Suppressor macrophage treated with lipopolysaccharide for 4 hours (primary cell): ENCODE data around the gene PHTF1.

Source experiments
- DNase-seq: peaks from one replicate; pipeline ENCODE4 v3.0.0-alpha.2; 2020

PHTF1 gene

DNA sequence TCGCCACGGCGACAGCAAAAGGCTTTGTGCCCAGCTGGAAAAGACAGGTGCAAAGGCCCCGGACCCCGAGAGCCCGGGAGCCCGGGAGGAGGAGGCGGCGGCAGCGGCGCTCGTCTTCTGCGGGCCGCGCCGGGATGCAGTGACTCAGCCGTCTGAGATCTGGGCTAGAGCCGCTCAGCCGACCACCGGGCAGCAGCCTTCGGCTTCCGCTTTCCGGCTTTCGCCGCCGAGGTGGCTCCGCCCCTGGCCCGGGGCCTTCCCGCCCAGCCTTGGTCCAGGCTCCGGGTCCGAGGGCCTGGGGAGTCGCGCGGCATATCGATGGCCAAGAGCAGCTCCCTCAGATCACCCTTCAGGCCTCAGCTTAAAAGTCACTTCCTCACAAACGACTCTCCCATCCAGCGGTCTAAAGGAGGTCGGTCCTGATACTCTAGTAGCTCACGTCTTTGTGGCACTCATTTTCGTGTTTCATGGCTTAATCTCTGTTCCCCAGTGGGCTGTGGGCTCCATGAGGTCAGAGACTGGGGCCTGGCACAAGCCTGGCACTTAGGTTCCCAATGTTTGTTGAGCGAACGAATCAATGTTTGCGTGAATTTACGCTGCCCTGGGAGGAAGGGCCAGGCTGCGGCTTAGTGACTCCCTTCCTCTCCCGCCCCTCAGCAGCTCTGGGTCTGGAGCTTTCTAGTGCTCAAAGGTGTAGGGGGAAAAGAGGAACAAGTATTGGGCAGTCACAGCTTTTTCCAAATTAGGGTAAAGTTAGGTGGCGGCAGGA lies at the start of gene PHTF1:
Gene PHTF1 (minus strand): TSS at position 154 of the 769 bp plus-strand sequence. CDS start 783 bp downstream, outside the sequence.
- DNase-seq, result peak; percentile 88

DNA sequence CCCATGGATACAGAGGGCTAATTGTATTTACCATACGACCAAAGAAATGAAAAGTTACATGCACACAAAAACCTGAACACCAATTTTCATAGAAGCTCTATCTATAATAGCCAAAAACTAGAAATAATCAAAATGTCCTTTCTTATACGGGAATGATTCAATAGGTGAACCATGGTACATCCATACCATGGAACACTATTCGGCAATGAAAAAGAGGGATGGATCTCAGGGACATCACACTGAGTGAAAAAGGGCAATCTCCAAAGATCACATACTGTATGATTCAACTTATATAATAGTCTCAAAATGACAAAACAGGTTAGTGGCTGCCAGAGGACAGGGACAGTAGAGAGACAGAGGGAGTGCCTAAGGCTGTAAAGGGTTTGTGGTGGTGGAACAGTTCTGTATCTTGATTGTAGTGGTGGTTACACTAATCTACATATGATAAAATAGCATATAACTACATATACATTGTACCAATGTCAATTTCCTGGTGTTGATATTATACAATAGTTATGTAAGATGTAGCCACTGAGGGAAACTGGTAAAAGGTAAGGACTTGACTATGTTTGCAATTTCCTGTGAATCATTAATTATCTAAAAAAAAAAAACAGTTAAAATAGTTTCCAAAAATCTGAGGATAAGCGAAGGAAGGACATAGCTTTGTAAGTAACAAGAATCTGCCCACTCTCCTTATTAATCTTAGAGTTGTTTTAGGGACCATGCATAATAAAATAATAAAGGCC lies 49.3 kb upstream of the PHTF1 start:
- DNase-seq, result no peak

DNA sequence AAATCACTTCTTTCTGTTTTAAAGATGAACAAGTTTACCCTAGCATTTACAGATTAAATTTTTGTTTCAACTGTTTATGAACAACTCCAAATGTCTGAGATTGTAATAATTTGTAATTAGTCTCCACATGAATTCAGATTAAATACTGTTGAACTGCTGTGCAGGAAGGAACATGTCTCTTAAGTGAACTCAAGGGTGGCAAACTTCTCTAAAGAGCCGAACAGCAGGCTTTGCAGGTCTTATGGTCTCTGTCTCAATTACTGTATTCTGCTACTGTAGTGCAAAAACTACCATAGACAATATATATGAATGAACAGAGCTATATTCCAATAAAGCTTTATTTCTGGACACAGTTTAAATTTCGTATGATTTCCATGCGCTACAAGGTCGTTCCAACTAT lies 46.4 kb upstream of the PHTF1 start:
- DNase-seq, result no peak

DNA sequence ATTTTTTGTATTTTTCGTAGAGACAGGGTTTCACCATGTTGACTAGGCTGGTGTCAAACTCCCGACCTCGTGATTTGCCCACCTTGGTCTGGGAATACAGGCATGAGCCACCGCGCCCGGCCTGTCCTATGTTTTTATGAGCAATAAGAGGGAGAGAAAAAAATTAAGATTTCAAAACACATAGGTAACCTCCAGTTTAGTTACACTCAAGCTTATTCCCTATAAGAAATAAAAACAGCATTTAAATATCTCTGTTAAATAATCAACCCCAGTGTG lies 45.9 kb upstream of the PHTF1 start:
- no peak for DNase-seq

DNA sequence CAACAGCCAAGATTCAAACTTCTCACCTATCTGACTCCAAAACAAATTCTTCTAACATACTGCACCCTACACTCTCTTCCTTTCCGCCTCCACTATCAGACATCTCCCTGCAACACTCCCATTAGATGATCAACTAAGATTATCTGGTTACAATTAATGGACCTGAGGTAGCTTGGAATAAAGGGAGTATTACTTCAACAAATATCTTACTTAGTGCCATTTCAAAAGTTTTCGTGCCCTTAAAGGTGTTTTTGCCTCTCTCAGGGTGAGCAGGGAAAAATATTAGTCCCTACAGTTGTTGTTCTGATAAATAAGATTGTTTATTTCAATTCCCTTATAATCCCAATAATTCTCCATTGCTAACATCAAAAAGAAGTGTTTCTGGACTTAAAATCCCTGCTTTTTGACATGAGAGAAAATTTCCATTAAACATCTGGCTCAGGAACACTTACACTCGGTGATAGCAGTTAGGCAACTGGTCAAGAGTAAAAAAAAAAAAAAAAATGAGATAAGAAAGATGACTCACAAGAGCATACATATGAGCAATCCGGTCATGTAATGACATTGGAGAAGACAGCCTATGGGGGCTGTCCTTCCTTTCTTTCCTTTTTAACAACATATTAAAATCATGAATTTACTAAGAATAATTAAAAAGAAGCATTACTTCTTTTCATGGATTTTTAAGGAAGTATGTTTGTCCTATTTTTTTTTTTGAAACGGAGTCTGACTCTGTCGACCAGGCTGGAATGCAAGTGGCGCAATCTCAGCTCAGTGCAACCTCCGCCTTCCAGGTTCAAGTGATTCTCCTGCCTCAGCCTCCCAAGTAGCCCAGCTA lies 45.4 kb upstream of the PHTF1 start:
- peak; percentile 66 for DNase-seq

DNA sequence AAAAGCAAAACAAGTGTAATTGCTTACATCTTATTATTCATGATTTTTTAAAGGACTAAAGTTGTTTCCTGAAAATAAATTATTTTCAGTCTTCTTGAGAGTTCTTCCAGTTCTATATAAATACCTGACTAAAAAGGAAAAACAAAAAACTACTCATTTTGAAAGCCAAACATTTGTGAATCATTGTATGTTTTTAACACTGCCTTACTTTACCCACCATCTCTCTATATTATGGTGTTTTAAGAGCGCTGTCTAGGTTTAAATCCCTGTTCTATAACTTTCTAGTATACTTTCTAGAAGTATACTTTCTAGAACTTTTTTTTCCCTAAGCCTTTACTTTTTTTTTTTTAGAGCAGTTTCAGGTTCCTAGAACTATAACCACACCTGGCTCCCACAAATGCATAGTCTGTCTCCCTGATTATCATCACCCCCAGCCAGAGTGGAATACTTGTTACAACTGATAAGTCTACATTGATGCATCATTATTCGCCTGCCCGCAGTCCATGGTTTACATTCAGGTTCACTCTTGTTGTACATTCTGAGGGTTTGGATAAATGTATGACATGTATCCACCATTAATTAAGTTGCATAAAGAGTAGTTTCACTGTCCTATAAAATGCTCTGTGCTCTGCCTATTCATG lies 43.2 kb upstream of the PHTF1 start:
- DNase-seq, result no peak

DNA sequence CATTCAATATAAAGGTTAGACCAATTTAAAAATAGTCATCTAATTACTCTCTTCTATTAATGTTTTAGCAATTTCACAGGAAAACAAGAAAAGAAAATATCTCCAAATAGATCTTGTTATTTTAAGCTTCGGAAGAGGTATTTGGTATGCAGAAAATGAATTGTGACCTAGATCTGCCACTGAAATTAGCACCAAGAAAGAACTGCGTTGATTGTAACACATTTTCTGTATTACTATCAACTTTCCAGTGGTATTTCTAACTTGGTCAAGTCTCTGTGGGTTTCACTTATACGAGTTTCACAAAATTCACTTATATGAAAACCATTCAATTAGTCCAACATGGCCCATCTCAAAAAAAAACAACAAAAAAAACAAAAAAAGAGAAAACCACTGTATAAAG lies 41.2 kb upstream of the PHTF1 start:
- no peak for DNase-seq

DNA sequence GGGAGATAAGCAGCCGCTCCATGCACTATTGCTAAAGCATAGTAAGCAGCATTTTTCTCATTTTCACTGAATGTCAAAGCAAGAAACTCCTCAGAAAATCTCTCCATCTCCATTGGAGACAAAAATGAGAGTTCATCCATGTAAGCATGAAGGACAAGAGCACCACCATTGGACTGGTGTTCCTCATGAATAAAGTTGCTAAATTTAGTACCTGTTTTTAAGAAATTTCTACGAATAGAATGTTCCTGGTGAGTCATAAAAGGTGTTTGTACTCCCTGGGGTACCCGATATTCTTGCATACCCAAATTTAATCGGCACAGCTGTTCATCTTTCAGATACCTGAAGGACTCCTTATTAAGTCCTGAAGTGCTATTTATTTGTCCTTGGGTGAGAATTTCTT lies 38.2 kb upstream of the PHTF1 start:
- DNase-seq, result no peak

DNA sequence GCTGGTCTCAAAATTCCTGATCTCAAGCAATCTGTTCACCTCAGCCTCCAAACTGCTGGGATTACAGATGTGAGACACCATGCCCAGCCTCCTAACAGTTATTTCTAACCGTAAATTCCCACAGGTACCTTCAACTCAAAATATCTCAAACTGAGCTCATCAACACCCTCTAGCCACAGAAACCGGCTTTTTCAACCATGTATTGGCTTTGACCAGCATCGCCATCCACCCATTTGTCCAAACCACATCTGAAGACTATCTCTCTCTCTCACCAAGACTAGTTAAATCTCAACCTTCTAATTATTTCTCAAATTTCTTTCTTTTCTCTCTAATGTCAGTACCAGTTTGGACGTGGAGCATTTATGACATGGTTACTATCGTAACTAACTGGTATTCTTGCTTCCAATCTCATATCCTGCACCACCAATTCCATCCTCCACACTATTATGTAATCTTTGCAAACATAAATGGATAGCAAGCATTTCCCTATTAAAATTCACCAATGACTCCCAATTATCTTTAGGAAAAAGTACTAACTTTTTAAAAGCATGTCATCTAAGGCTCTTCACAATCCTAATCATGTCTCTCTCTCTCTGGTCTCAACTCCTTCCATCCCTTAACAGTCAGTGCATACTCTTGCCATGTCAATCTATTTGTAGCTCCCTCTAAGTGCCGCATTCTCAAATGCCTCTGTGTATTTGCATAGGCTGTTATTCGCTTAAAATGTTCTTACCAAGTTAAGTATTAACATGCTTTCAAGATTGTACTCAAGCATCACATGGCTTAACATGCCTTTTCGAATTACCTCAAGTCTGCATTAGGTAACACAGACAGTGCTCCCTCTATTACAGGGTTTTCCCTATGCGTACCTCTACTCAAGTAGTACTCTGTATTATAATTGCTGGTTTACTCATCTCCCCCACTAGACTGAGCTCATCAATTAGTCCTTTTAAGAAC lies 34.9 kb upstream of the PHTF1 start:
- no peak for DNase-seq

DNA sequence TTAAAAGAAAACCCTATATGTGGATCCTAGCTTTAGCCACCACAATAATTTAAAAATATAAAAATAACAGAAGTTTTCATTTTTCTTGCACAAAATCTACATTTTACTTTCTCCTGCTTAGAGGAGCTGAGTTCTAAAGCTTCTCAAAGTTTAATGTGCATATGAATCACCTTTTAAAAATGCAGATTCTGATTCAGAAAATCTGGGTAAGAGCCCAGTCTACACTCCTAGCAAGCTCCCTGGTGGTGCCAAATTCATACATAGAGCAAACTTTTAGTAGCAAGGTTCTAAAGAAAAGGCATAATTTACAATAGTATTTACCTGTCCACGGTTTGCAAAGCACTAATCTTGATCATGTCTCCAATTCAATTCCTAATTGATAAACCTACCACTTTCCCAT lies 33.7 kb upstream of the PHTF1 start:
- DNase-seq, result no peak

DNA sequence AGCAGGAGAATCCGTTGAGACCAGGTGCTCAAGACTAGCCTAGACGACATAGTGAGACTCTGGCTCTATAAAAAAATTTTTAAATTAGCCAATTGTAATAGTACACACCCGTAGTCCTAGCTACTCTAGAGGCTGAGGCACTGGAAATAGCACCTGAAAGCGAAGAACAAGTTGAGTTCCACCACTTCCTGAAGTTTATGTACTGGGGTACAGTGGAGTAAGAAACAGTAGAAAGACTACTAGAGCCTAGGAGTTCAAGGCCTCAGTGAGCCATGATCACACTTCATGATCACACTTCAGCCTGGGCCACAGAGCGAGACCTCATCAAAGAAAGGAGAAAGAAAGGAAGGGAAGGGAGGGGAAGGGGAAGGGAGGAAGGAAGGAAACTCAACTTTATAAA lies 33.2 kb upstream of the PHTF1 start:
- no peak for DNase-seq

DNA sequence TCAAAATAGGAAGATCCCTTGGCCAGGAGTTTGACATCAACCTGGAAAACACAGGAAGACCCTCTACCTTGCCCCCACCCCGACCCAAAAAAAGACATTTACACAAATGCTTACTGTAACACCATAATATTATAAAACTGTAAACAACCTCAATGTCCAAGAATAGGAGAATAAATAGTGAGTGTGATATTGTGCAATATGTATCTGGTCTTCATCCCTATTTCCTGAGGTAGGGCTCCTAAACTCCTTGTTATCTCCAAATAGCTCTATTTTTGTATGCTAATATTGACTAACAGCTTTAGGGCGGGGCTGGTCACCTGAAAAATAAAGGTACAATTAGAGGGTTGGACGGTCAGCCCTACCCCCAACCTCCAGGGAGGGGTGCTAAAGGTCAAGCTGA lies 29.5 kb upstream of the PHTF1 start:
- no peak for DNase-seq

DNA sequence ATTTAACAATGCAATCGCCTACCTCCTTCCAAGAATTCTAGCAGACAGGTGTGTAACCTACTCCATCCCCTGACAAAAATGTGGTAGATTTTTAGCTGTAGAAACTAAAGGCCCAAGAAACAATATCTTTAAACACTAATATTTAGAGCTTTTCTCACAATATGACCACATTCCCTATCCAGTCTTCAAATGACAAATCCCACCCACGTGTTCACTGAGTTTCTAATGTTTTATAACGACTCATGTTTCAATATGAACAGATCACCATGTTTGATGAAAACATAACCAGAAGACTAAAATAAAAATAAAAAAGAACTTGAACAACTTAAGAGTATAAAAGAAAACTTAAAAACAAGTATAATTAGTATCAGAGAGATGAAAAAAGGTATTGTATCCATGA lies 28.4 kb upstream of the PHTF1 start:
- DNase-seq, result peak; percentile 12

DNA sequence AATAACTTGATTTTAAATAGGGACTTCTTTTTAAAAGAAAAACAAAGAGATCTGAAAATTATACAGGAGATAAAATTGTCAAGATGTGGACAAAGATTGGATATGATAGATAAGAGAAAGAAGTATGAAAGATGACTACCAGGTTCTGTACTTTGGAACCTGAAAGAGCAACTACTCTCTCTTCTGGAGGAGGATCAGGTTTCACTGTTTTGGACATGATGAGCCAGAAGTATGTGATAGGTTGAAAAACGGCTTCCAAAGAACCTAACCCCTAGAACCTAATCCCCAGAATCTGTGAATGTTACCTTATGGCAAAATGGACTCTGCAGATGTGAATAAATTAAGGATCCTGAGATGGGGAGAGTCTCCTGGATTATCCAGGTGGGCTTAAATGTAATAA lies 26.8 kb upstream of the PHTF1 start:
- DNase-seq, result no peak

DNA sequence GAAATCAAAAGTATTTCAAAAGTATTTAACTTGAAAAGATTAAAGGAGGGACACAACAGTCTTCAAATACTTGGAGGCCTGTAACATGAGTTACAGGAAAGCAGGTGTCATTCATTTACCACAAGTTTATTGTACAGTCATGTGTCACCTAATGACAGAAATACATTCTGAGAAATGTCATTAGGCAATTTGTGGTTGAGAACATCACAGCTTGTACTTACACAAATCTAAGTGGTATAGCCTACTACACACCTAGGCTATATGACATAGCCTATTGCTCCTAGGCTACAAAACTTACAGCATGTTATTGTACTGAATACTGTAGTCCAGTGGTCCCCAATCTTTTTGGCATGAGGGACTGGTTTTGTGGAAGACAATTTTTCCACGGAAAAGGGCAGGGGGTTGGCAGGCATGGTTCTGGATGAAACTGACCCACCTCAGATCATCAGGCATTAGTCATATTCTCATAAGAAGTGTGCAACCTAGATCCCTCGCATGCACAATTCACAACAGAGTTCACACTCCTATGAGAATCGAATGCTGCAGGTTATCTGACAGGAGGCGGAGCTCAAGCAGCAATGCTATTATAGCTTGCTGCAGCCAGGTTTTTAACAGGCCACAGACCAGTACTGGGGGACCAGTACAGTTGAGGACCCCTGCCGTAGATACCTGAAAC lies 25.0 kb upstream of the PHTF1 start:
- peak; percentile 8 for DNase-seq

DNA sequence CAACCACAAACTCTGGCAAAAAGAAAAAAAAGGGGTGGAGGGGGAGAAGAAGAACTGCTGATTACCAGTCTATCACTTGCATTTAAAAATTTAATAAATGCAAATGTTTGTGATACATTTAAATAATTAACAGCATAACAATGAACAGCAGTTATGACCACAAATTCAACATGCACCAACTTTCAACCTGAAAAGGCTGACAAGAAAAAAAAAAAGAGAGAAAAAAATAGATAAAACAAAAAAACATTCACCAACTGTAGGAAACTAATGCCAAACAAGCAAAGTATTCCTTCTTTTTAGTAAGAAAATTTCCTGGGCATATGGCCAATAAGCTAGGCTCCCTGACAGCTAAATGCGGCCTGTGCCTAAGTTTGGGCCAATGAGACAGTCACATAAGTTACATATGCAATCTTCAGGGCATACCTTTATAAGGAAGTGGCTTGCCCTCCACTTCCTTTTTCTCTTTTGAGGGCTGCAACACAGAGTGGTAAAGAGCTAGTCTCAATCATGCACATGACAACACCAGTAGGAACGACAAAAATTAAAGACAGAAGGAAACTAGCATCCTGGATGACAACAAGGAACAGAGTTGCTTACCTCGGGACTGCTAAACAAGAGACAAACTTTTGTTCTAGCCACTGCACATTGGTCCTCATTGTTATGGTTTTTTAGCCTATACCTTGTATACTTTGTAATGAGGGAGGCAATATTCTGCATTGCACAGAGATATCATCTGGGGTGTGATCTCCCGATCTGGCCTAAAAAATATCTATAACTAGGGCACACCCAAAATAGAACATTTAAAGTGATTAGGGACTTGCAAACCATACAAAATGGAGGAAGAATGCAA lies 24.2 kb upstream of the PHTF1 start:
- peak; percentile 76 for DNase-seq

DNA sequence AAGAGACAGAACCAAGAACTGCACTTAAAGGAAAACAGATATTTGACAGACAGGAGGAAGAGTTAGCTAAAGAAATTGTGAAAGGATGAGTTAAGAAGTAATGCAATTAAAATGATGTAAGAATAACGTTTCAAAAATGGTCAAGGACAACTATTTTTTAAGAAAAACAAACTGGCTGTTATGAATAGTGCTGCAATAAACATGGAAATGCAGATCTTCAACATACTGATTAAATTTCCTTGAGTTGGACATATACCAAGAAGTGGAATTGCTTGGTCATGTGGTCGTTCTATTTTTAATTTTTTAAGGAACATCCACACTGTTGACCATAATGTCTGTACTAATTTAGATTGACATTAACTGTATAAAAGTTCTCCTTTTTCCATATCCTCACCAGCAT lies 23.1 kb upstream of the PHTF1 start:
- peak; percentile 24 for DNase-seq

DNA sequence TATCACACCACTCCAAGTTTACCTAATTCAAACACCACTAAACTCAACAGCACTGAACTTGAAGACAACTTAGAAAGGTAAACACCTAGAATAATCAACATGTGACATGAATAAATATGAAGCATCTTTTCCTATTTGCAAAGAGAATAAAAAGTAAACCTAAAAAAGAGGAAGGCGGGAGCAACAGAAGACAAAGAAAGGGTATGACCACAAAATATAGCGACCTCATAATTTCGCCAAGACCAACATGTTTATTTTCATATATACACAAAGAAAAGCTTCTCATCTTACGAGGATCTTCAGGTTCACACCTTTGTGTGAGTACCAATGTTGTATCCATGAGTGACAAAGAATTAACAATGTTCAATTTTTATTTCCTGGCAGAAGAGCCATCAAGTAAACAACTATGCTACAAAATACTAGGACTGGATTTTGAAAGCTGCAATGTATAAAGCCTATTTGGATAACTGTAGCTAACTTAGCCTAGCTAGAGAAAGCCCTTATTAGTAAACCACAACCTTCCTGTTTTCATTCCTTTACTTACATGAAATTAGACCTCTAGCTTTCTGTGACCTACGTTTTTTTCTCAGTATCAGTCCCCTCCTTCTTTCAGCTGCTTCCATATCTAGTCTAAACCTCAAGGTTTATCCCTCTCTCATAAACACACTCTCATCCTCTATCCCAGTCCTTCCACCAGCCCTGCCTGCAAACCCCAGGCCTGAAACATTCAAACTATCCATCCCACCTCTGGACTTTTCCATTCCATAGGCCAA lies 21.3 kb upstream of the PHTF1 start:
- no peak for DNase-seq

DNA sequence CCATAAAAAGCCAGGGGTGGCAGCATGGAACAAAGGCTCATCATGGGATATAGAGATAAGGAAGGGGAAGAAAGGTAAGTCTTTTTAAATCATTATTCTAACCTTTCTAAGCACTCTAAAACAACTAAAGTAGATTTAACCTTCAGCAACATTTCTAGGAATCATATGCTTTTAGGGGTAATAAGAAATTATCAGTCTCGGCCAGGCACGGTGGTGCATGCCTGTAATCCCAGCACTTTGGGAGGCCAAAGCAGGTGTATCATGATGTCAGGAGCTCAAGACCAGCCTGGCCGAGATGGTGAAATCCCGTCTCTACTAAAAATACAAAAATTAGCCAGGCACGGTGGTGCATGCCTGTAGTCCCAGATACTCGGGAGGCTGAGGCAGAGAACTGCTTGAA lies 20.3 kb upstream of the PHTF1 start:
- no peak for DNase-seq

DNA sequence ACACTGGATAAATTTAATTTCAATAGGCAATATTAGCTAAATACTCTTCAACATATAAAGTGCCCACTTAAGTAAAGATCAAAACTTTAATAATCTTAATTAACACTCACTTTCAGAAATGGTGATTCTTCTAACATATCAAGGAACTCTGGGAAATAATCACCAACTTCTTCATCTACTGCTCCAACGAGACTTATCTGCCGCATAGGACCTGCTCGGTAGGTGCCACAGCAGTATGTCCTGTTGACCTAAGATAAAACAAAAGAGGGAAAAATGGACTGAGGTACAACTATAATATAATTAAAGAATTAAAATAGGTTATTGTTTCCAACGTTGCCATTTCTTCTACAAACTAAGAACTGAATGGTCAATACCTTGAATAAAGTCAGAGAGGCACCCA lies 18.3 kb upstream of the PHTF1 start:
- no peak for DNase-seq
